ENCODE data around the gene KRT4. TPM values are rescaled to one million over a fixed set of nuclear protein-coding genes. Genes with fewer than 3 reads are reported as not detected.

Gene KRT4
- total and polyA plus RNA-seq, 2 donors (not counting 3 experiments of a cell fraction or from before 2014, with no cell fraction given), result not detected

- Histone ChIP-seq H3K36me3 (ENCODE audit: control insufficient read depth in 2 of 2, extremely low read depth in 1 of 2, insufficient read depth in 2 of 2, low read length in 2 of 2) (no peaks in the 10 kb centered on the region), H3K79me2 (ENCODE audit: control insufficient read depth, insufficient read depth, low read length) (no peaks in the 10 kb centered on the region), H3K27me3 (ENCODE audit: control insufficient read depth in 2 of 2, insufficient read depth in 2 of 2, low read length in 2 of 2) (peaks cover 0 to 1% of the 10 kb centered on the region in 2 experiments), H3K9ac (replicated peaks; ENCODE audit: extremely low read depth, insufficient read depth, low read length) (no peak overlapping the region), H3K4me2 (ENCODE audit: insufficient read depth, low read length) (no peak overlapping the region), H3K9me3 (replicated peaks; ENCODE audit: control insufficient read depth, insufficient read depth, low read length) (no peaks in the 10 kb centered on the region), H3K4me3 (replicated peaks in 1 of 3; ENCODE audit: insufficient read depth in 1 of 3, low read depth in 1 of 3, low read length in 3 of 3) (no peak overlapping the region), H3K4me1 (ENCODE audit: control insufficient read depth, extremely low read depth, insufficient read depth, low read length) (no peaks in the 10 kb centered on the region), H3K9me1 (replicated peaks; ENCODE audit: control insufficient read depth, extremely low read depth, insufficient read depth, low read length) (no peaks in the 10 kb centered on the region), H2AFZ (ENCODE audit: low read depth, low read length) (no peak overlapping the region), H3K27ac (ENCODE audit: insufficient read depth, low read depth, low read length) (no peak overlapping the region), H4K20me1 (replicated peaks; ENCODE audit: control insufficient read depth, extremely low read depth, insufficient read depth, low read length) (no peaks in the 10 kb centered on the region)
- dilution Hi-C loops (cut with MboI; ENCODE audit: extremely low pct_ligation_motif_present, low sequenced_read_pairs), result no loop called here
- BruUV-seq (replicated peaks), result no TSS peak
- DNase-seq (ENCODE audit: low read depth, low spot score) (no peak), FAIRE-seq (no peak)
- ChIA-PET CTCF (no interaction called here), POLR2A (no interaction called here)
- TF ChIP-seq MYC (IDR thresholded peaks at IDR 0.05; ENCODE audit: low read depth, low read length) (no peak), POLR2AphosphoS5 (IDR thresholded peaks at IDR 0.05; ENCODE audit: insufficient read depth, low read depth, low read length) (no peak), MAX (IDR thresholded peaks at IDR 0.05; ENCODE audit: insufficient read depth, insufficient read length) (no peak), JUN (IDR thresholded peaks at IDR 0.05; ENCODE audit: borderline replicate concordance, insufficient read depth, insufficient read length, low read depth) (no peak), EZH2 (IDR thresholded peaks at IDR 0.05; ENCODE audit: borderline replicate concordance, low read depth, low read length, severe bottlenecking) (no peak), FOS (IDR thresholded peaks at IDR 0.05; ENCODE audit: borderline replicate concordance, insufficient read depth, low read length) (no peak), POLR2A (IDR thresholded peaks at IDR 0.05; ENCODE audit: low read depth, low read length) (no peak)
- TF ChIP-seq, protein P1, sequence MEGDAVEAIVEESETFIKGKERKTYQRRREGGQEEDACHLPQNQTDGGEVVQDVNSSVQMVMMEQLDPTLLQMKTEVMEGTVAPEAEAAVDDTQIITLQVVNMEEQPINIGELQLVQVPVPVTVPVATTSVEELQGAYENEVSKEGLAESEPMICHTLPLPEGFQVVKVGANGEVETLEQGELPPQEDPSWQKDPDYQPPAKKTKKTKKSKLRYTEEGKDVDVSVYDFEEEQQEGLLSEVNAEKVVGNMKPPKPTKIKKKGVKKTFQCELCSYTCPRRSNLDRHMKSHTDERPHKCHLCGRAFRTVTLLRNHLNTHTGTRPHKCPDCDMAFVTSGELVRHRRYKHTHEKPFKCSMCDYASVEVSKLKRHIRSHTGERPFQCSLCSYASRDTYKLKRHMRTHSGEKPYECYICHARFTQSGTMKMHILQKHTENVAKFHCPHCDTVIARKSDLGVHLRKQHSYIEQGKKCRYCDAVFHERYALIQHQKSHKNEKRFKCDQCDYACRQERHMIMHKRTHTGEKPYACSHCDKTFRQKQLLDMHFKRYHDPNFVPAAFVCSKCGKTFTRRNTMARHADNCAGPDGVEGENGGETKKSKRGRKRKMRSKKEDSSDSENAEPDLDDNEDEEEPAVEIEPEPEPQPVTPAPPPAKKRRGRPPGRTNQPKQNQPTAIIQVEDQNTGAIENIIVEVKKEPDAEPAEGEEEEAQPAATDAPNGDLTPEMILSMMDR (IDR thresholded peaks at IDR 0.05; ENCODE audit: extremely low read depth in 1 of 2, insufficient read depth in 1 of 2, low read depth in 1 of 2, low read length in 2 of 2), result no peak
- intact Hi-C loops (cut with micrococcal nuclease), result no loop called here
Observed at GRCh38 chr12:52817699-52818238, 3.9 kb upstream of the KRT4 start.
